CD14-positive monocyte (primary cell): ENCODE measurements around the gene FKBP5. TPM values are rescaled to one million over a fixed set of nuclear protein-coding genes. Genes with fewer than 3 reads are reported as not detected.
A peak's percentile ranks its signal among the peaks of the same experiment; 100 is the strongest.

Experiments
- DNase-seq, 3 donors: peaks; one replicate each; pipeline ENCODE4 v3.0.0-alpha.2; 2011 to 2022
- H2AFZ ChIP-seq: 2 replicates; pipeline ENCODE4 v1.6.0; 2012; ENCODE audit warnings: mild to moderate bottlenecking, low read depth, low read length, inconsistent platforms; ENCODE audit not compliant: insufficient read depth, poor library complexity, severe bottlenecking
- H3K27ac ChIP-seq, 2 donors: 1 replicate in 1 of 2; 2 replicates in 1 of 2; pipeline ENCODE4 v1.5.1; 2012 to 2013; ENCODE audit warnings: low read length in 2 of 2, control low read depth in 1 of 2, inconsistent platforms in 1 of 2, low read depth in 1 of 2, mild to moderate bottlenecking in 1 of 2
- H3K27me3 ChIP-seq, 2 donors: one replicate each; pipeline versions ENCODE4 v1.6.0 to v1.6.1; 2011 to 2013; ENCODE audit warnings: low read length in 2 of 2; ENCODE audit not compliant: control insufficient read depth in 2 of 2, insufficient read depth in 2 of 2
- H3K36me3 ChIP-seq, 2 donors: replicated peaks in 1 of 2; 1 replicate in 1 of 2; 2 replicates in 1 of 2; pipeline versions ENCODE4 v1.5.1 to v1.6.1; 2012 to 2013; ENCODE audit warnings: low read length in 2 of 2, control low read depth in 1 of 2, inconsistent platforms in 1 of 2, mild to moderate bottlenecking in 1 of 2; ENCODE audit not compliant: insufficient read depth in 2 of 2, control insufficient read depth in 1 of 2
- H3K4me1 ChIP-seq, 2 donors: 1 replicate in 1 of 2; 2 replicates in 1 of 2; pipeline versions ENCODE4 v1.5.1 to v1.6.1; 2012 to 2013; ENCODE audit warnings: low read length in 2 of 2, control low read depth in 1 of 2, inconsistent platforms in 1 of 2, mild to moderate bottlenecking in 1 of 2, moderate library complexity in 1 of 2; ENCODE audit not compliant: insufficient read depth in 2 of 2, control insufficient read depth in 1 of 2
- H3K4me2 ChIP-seq: replicated peaks from 2 replicates; pipeline ENCODE3; 2012; ENCODE audit warnings: low read length, moderate library complexity, mild to moderate bottlenecking; ENCODE audit not compliant: poor library complexity, severe bottlenecking; ENCODE audit errors: extremely low read depth
- H3K4me3 ChIP-seq, 3 experiments: fragments of 200-600 bp in 1 of 3; sonication (generic) in 1 of 3; replicated peaks in 1 of 3; 1 replicate in 2 of 3; 2 replicates in 1 of 3; pipeline ENCODE4 v1.5.1; 2011 to 2013; ENCODE audit warnings: low read length in 3 of 3, mild to moderate bottlenecking in 3 of 3, control low read depth in 2 of 3, low read depth in 2 of 3, inconsistent platforms in 1 of 3, moderate library complexity in 1 of 3
- H3K79me2 ChIP-seq: 2 replicates; pipeline ENCODE4 v1.6.0; 2012; ENCODE audit warnings: mild to moderate bottlenecking, control low read depth, inconsistent platforms, low read length, moderate library complexity; ENCODE audit not compliant: insufficient read depth
- H3K9ac ChIP-seq: 2 replicates; pipeline ENCODE4 v1.6.0; 2017; ENCODE audit warnings: low read length, mild to moderate bottlenecking; ENCODE audit not compliant: insufficient read depth, poor library complexity, severe bottlenecking
- H3K9me3 ChIP-seq, 2 donors: replicated peaks in 1 of 2; 1 replicate in 1 of 2; 2 replicates in 1 of 2; pipeline versions ENCODE4 v1.5.1 to v1.6.1; 2012 to 2013; ENCODE audit warnings: low read length in 2 of 2, control low read depth in 1 of 2; ENCODE audit not compliant: control insufficient read depth in 1 of 2, insufficient read depth in 1 of 2
- H4K20me1 ChIP-seq: 2 replicates; pipeline ENCODE4 v1.6.0; 2012; ENCODE audit warnings: mild to moderate bottlenecking, low read length, control low read depth, moderate library complexity; ENCODE audit not compliant: insufficient read depth
- H3K27ac Mint-ChIP-seq, 7 donors: one replicate each; pipeline ENCODE4 v1.8.0; 2020; ENCODE audit warnings: mild to moderate bottlenecking in 7 of 7, mixed read lengths in 7 of 7, moderate library complexity in 6 of 7, inconsistent platforms in 2 of 7
- H3K27me3 Mint-ChIP-seq, 3 donors: one replicate each; pipeline ENCODE4 v1.8.0; 2021 to 2022; ENCODE audit warnings: low read depth in 3 of 3, mild to moderate bottlenecking in 3 of 3, mixed read lengths in 3 of 3, moderate library complexity in 3 of 3, inconsistent platforms in 1 of 3
- H3K36me3 Mint-ChIP-seq, 2 donors: one replicate each; pipeline ENCODE4 v1.8.0; 2020; ENCODE audit warnings: mixed read lengths in 2 of 2, inconsistent platforms in 1 of 2, mild to moderate bottlenecking in 1 of 2
- H3K4me1 Mint-ChIP-seq: one replicate; pipeline ENCODE4 v1.8.0; 2020; ENCODE audit warnings: mild to moderate bottlenecking, mixed read lengths
- H3K4me3 Mint-ChIP-seq, 2 donors: one replicate each; pipeline ENCODE4 v1.8.0; 2020; ENCODE audit warnings: mild to moderate bottlenecking in 2 of 2, mixed read lengths in 2 of 2, moderate library complexity in 1 of 2
- H3K9me3 Mint-ChIP-seq, 7 donors: one replicate each; pipeline ENCODE4 v1.8.0; 2020 to 2022; ENCODE audit warnings: mixed read lengths in 7 of 7, mild to moderate bottlenecking in 6 of 7, moderate library complexity in 6 of 7, inconsistent platforms in 2 of 7
- CTCF ChIP-seq: fragments of 200-600 bp; IDR thresholded peaks from one replicate; pipeline ENCODE4 v1.8.0; 2022; ENCODE audit warnings: antibody characterized with exemption, mild to moderate bottlenecking
- WGBS: methylation state at CpG from one replicate; pipeline ENCODE4 v1.1.5; 2013; ENCODE audit warnings: missing lambda C conversion rate; ENCODE audit not compliant: insufficient coverage; 5-methylcytosine and 5-hydroxymethylcytosine counted together
- intact Hi-C, 2 donors: fragments of 100-400 bp; cut with micrococcal nuclease; formaldehyde crosslinking; loops; one replicate each; pipeline versions ENCODE4 v1.15.0 to v1.15.1; 2023
- polyA plus RNA-seq, 3 donors: library from polyadenylated mRNA; depleted of rRNA in 1 of 3; unstranded in 2 of 3; stranded (reverse) in 1 of 3; fragments of 300-500 nt in 2 of 3; fragments of >200 nt in 1 of 3; fragmentation: Illumina TruSeq in 2 of 3; gene quantifications; 1 replicate in 2 of 3; 2 replicates in 1 of 3; pipeline ENCODE4 v1.2.3, GENCODE V29; 2012 to 2021

Gene FKBP5
- polyA plus RNA-seq, 3 donors, result 20.2 to 58.5 (median 56.9) TPM

- WGBS, result no CpG with 5 or more reads among the region's 2 CpGs
- peaks cover 48 to 93% of the 10 kb centered on the region in 2 donors for H3K36me3 ChIP-seq
- no peak overlapping the region for H3K4me2 ChIP-seq
- no peak overlapping the region for H2AFZ ChIP-seq
- Mint-ChIP-seq H3K4me1 (peaks cover 21% of the 10 kb centered on the region), H3K4me3 (no peak overlapping the region), H3K27me3 (no peaks in the 10 kb centered on the region), H3K36me3 (peaks cover 58 to 76% of the 10 kb centered on the region in 2 donors), H3K27ac (no peak overlapping the region), H3K9me3 (no peaks in the 10 kb centered on the region)
- TF ChIP-seq CTCF, result no peak
- H3K4me1 ChIP-seq, result peaks cover 17 to 19% of the 10 kb centered on the region in 2 donors
- no peak for DNase-seq
- intact Hi-C loops, result loop anchor here (2.0 to 10.0 kb wide), 2 partner anchors 102 to 154 kb away; partner anchors contain the start of genes ARMC12 (in 1 of the 2) and FKBP5 (in 1 of the 2)
- H3K79me2 ChIP-seq, result peaks cover 21% of the 10 kb centered on the region
- no peak overlapping the region for H3K9ac ChIP-seq
- H3K27me3 ChIP-seq, result no peaks in the 10 kb centered on the region
- peaks cover 77% of the 10 kb centered on the region for H4K20me1 ChIP-seq
- peak overlapping the region in 1 of 2 donors; percentile 23 for H3K27ac ChIP-seq
- H3K4me3 ChIP-seq, result no peak overlapping the region
- H3K9me3 ChIP-seq, result no peaks in the 10 kb centered on the region
Measured at GRCh38 chr6:35582315-35582714, 106.4 kb downstream of the FKBP5 start.

GRCh38 chr6:35581633-35582032, 107.1 kb downstream of the FKBP5 start:
- Mint-ChIP-seq H3K27me3 (no peaks in the 10 kb centered on the region), H3K27ac (peak overlapping the region in 2 of 7 donors; percentile 8 to 79), H3K36me3 (peaks cover 60 to 78% of the 10 kb centered on the region in 2 donors), H3K9me3 (no peaks in the 10 kb centered on the region), H3K4me1 (peaks cover 14% of the 10 kb centered on the region), H3K4me3 (no peak overlapping the region)
- Histone ChIP-seq H3K27ac (no peak overlapping the region), H3K4me1 (peaks cover 10 to 12% of the 10 kb centered on the region in 2 donors), H3K79me2 (peaks cover 21% of the 10 kb centered on the region), H3K9me3 (no peaks in the 10 kb centered on the region), H3K36me3 (peaks cover 55 to 93% of the 10 kb centered on the region in 2 donors), H3K4me2 (no peak overlapping the region), H3K9ac (no peak overlapping the region), H3K27me3 (no peaks in the 10 kb centered on the region), H4K20me1 (peaks cover 77% of the 10 kb centered on the region), H2AFZ (no peak overlapping the region), H3K4me3 (no peak overlapping the region)
- intact Hi-C loops, result loop anchor here (2.0 to 10.0 kb wide), 2 partner anchors 103 to 155 kb away; partner anchors contain the start of genes ARMC12 (in 1 of the 2) and FKBP5 (in 1 of the 2)
- DNase-seq, result no peak
- TF ChIP-seq CTCF, result no peak
- WGBS, result 100% methylated on average over 2 of the region's 6 CpGs
